ENCODE results near the gene CCM2L. TPM values are rescaled to one million over a fixed set of nuclear protein-coding genes. Genes with fewer than 3 reads are reported as not detected.

Gene CCM2L
- polyA plus RNA-seq, 4 donors, result 7.0 to 8.5 (median 7.7) TPM

Other genes with a start within 250 kb of the CCM2L start
- under 1 TPM; 0.44 to 0.94 (median 0.75) TPM for gene MYLK2, start 191.1 kb upstream of the CCM2L start, polyA plus RNA-seq (ENCODE audit: insufficient read length in 4 of 4)
- 1 to 10 TPM; 6.5 to 8.9 (median 7.4) TPM for gene FOXS1, start 164.8 kb upstream of the CCM2L start, polyA plus RNA-seq (ENCODE audit: insufficient read length in 4 of 4)
- gene DUSP15, start 139.9 kb upstream of the CCM2L start, polyA plus RNA-seq (ENCODE audit: insufficient read length in 4 of 4), result 10 to 100 TPM; 16.1 to 23.1 (median 19.2) TPM
- gene TTLL9, start 139.8 kb upstream of the CCM2L start, polyA plus RNA-seq (ENCODE audit: insufficient read length in 4 of 4), result 1 to 10 TPM; 3.1 to 5.6 (median 3.2) TPM
- 10 to 100 TPM; 18.7 to 21.9 (median 20.4) TPM for gene PDRG1, start 58.4 kb upstream of the CCM2L start, polyA plus RNA-seq (ENCODE audit: insufficient read length in 4 of 4)
- gene XKR7, start 42.3 kb upstream of the CCM2L start, polyA plus RNA-seq (ENCODE audit: insufficient read length in 4 of 4), result under 1 TPM; 0.26 to 0.39 (median 0.37) TPM
- gene HCK, start 41.8 kb downstream of the CCM2L start, polyA plus RNA-seq (ENCODE audit: insufficient read length in 4 of 4), result 1 to 10 TPM; 2.0 to 2.9 (median 2.6) TPM
- 10 to 100 TPM; 69.8 to 74.8 (median 73.5) TPM for gene TM9SF4, start 99.3 kb downstream of the CCM2L start, polyA plus RNA-seq (ENCODE audit: insufficient read length in 4 of 4)
- gene PLAGL2, start 197.3 kb downstream of the CCM2L start, polyA plus RNA-seq (ENCODE audit: insufficient read length in 4 of 4), result 10 to 100 TPM; 19.9 to 23.6 (median 20.8) TPM
- gene POFUT1, start 197.4 kb downstream of the CCM2L start, polyA plus RNA-seq (ENCODE audit: insufficient read length in 4 of 4), result 10 to 100 TPM; 46.6 to 55.5 (median 49.2) TPM